Activated naive CD8-positive, alpha-beta T cell (primary cell): ENCODE results near the gene MPPED2.
"Not testable (repeated sequence)": the region's sequence is repeated elsewhere in the genome, so short reads cannot be mapped to it uniquely, and the experiment has no call there.

Experiments used
- H3K27ac Mint-ChIP-seq: one replicate; pipeline ENCODE4 v1.8.0; 2021; ENCODE audit warnings: mixed read lengths
- H3K27me3 Mint-ChIP-seq: one replicate; pipeline ENCODE4 v1.8.0; 2021; ENCODE audit warnings: mixed read lengths
- H3K36me3 Mint-ChIP-seq: one replicate; pipeline ENCODE4 v1.8.0; 2021; ENCODE audit warnings: mixed read lengths
- H3K4me1 Mint-ChIP-seq: one replicate; pipeline ENCODE4 v1.8.0; 2021; ENCODE audit warnings: low read depth, mixed read lengths
- H3K4me3 Mint-ChIP-seq: one replicate; pipeline ENCODE4 v1.8.0; 2021; ENCODE audit warnings: mild to moderate bottlenecking, mixed read lengths
- H3K9me3 Mint-ChIP-seq: one replicate; pipeline ENCODE4 v1.8.0; 2021; ENCODE audit warnings: low read depth, mixed read lengths

Gene MPPED2

GRCh38 chr11:30560206-30561106 is 25.7 kb downstream of the MPPED2 start:
- no peak overlapping the region for H3K4me3 Mint-ChIP-seq
- H3K36me3 Mint-ChIP-seq, result no peaks in the 10 kb centered on the region
- H3K27ac Mint-ChIP-seq, result no peak overlapping the region
- H3K4me1 Mint-ChIP-seq, result no peaks in the 10 kb centered on the region
- no peaks in the 10 kb centered on the region for H3K9me3 Mint-ChIP-seq
- peaks cover 2% of the 10 kb centered on the region for H3K27me3 Mint-ChIP-seq

GRCh38 chr11:30559004-30559403 is 27.1 kb downstream of the MPPED2 start:
- Mint-ChIP-seq H3K27me3 (peaks cover 2% of the 10 kb centered on the region), H3K9me3 (no peaks in the 10 kb centered on the region), H3K4me3 (no peak overlapping the region), H3K36me3 (no peaks in the 10 kb centered on the region), H3K27ac (no peak overlapping the region), H3K4me1 (no peaks in the 10 kb centered on the region)

- H3K27ac Mint-ChIP-seq, H3K4me1 Mint-ChIP-seq, H3K9me3 Mint-ChIP-seq, H3K4me3 Mint-ChIP-seq, H3K27me3 Mint-ChIP-seq, H3K36me3 Mint-ChIP-seq: not testable (repeated sequence)
These were observed 31.6 kb downstream of the MPPED2 start for GRCh38 chr11:30554587-30554986.

- no peaks in the 10 kb centered on the region for H3K36me3 Mint-ChIP-seq
These were observed 32.5 kb downstream of the MPPED2 start for GRCh38 chr11:30553521-30554110.

GRCh38 chr11:30552839-30553238 is 33.3 kb downstream of the MPPED2 start:
- no peak overlapping the region for H3K4me3 Mint-ChIP-seq
- no peaks in the 10 kb centered on the region for H3K4me1 Mint-ChIP-seq
- H3K27me3 Mint-ChIP-seq, result peaks cover 2% of the 10 kb centered on the region
- H3K9me3 Mint-ChIP-seq, result no peaks in the 10 kb centered on the region
- H3K27ac Mint-ChIP-seq, result no peak overlapping the region
- H3K36me3 Mint-ChIP-seq, result no peaks in the 10 kb centered on the region

More at GRCh38 chr11:30553521-30554110, 32.5 kb downstream of the MPPED2 start:
- H3K9me3 Mint-ChIP-seq, result no peaks in the 10 kb centered on the region
- H3K4me3 Mint-ChIP-seq, result no peak overlapping the region
- H3K27ac Mint-ChIP-seq, result no peak overlapping the region
- no peaks in the 10 kb centered on the region for H3K4me1 Mint-ChIP-seq
- peaks cover 2% of the 10 kb centered on the region for H3K27me3 Mint-ChIP-seq

GRCh38 chr11:30550022-30550542 is 36.1 kb downstream of the MPPED2 start:
- Mint-ChIP-seq H3K4me3 (no peak overlapping the region), H3K9me3 (peaks cover 3% of the 10 kb centered on the region), H3K27ac (no peak overlapping the region), H3K27me3 (no peaks in the 10 kb centered on the region), H3K36me3 (no peaks in the 10 kb centered on the region), H3K4me1 (no peaks in the 10 kb centered on the region)

- H3K27ac Mint-ChIP-seq, result no peak overlapping the region
- H3K9me3 Mint-ChIP-seq, result peaks cover 3% of the 10 kb centered on the region
- H3K4me1 Mint-ChIP-seq, result no peaks in the 10 kb centered on the region
- no peaks in the 10 kb centered on the region for H3K36me3 Mint-ChIP-seq
- peaks cover 1% of the 10 kb centered on the region for H3K27me3 Mint-ChIP-seq
- H3K4me3 Mint-ChIP-seq, result no peak overlapping the region
These were observed 36.6 kb downstream of the MPPED2 start for GRCh38 chr11:30549565-30549964.

GRCh38 chr11:30546334-30546733 is 39.8 kb downstream of the MPPED2 start:
- Mint-ChIP-seq H3K4me1 (no peaks in the 10 kb centered on the region), H3K27ac (no peak overlapping the region), H3K4me3 (no peak overlapping the region), H3K9me3 (peaks cover 3% of the 10 kb centered on the region), H3K27me3 (peaks cover 1% of the 10 kb centered on the region), H3K36me3 (no peaks in the 10 kb centered on the region)

- Mint-ChIP-seq H3K4me1 (no peaks in the 10 kb centered on the region), H3K27ac (no peak overlapping the region), H3K4me3 (no peak overlapping the region), H3K9me3 (peaks cover 3% of the 10 kb centered on the region), H3K36me3 (no peaks in the 10 kb centered on the region), H3K27me3 (peaks cover 1% of the 10 kb centered on the region)
These were observed 40.6 kb downstream of the MPPED2 start for GRCh38 chr11:30545507-30545906.

- H3K27me3 Mint-ChIP-seq, result peaks cover 1% of the 10 kb centered on the region
- no peak overlapping the region for H3K27ac Mint-ChIP-seq
- no peaks in the 10 kb centered on the region for H3K4me1 Mint-ChIP-seq
- peaks cover 3% of the 10 kb centered on the region for H3K9me3 Mint-ChIP-seq
- H3K36me3 Mint-ChIP-seq, result no peaks in the 10 kb centered on the region
- H3K4me3 Mint-ChIP-seq, result no peak overlapping the region
These were observed 43.1 kb downstream of the MPPED2 start for GRCh38 chr11:30543066-30543465.

- no peak overlapping the region for H3K4me3 Mint-ChIP-seq
These were observed 45.4 kb downstream of the MPPED2 start for GRCh38 chr11:30540781-30541180.

GRCh38 chr11:30538251-30538650 is 47.9 kb downstream of the MPPED2 start:
- H3K27me3 Mint-ChIP-seq, result no peaks in the 10 kb centered on the region
- no peak overlapping the region for H3K4me3 Mint-ChIP-seq
- H3K36me3 Mint-ChIP-seq, result no peaks in the 10 kb centered on the region
- H3K9me3 Mint-ChIP-seq, result no peaks in the 10 kb centered on the region
- no peak overlapping the region for H3K27ac Mint-ChIP-seq
- H3K4me1 Mint-ChIP-seq, result no peaks in the 10 kb centered on the region

More at GRCh38 chr11:30540781-30541180, 45.4 kb downstream of the MPPED2 start:
- H3K27me3 Mint-ChIP-seq, result peaks cover 1% of the 10 kb centered on the region
- no peaks in the 10 kb centered on the region for H3K36me3 Mint-ChIP-seq
- H3K4me1 Mint-ChIP-seq, result no peaks in the 10 kb centered on the region
- H3K9me3 Mint-ChIP-seq, result peaks cover 3% of the 10 kb centered on the region
- H3K27ac Mint-ChIP-seq, result no peak overlapping the region

- Mint-ChIP-seq H3K9me3 (no peaks in the 10 kb centered on the region), H3K4me3 (no peak overlapping the region), H3K4me1 (no peaks in the 10 kb centered on the region), H3K27ac (no peak overlapping the region), H3K36me3 (no peaks in the 10 kb centered on the region), H3K27me3 (no peaks in the 10 kb centered on the region)
These were observed 50.3 kb downstream of the MPPED2 start for GRCh38 chr11:30535818-30536217.

GRCh38 chr11:30533445-30533947 is 52.7 kb downstream of the MPPED2 start:
- Mint-ChIP-seq H3K36me3 (no peaks in the 10 kb centered on the region), H3K9me3 (no peaks in the 10 kb centered on the region), H3K4me3 (no peak overlapping the region), H3K27ac (no peak overlapping the region), H3K4me1 (no peaks in the 10 kb centered on the region), H3K27me3 (no peaks in the 10 kb centered on the region)

GRCh38 chr11:30527566-30527965 is 58.6 kb downstream of the MPPED2 start:
- no peaks in the 10 kb centered on the region for H3K27me3 Mint-ChIP-seq
- H3K9me3 Mint-ChIP-seq, result no peaks in the 10 kb centered on the region
- no peak overlapping the region for H3K27ac Mint-ChIP-seq
- no peaks in the 10 kb centered on the region for H3K4me1 Mint-ChIP-seq
- H3K4me3 Mint-ChIP-seq, result no peak overlapping the region
- no peaks in the 10 kb centered on the region for H3K36me3 Mint-ChIP-seq
